NCI-H2227 (cell line): ENCODE results near the gene RMDN3.

Experiments used
- DNase-seq: peaks from one replicate; lab custom pipeline; 2025; ENCODE audit not compliant: unreplicated experiment; lab: John Stamatoyannopoulos, UW

Gene RMDN3

GRCh38 chr15:40750885-40751284 lies 4.2 kb downstream of the RMDN3 start:
- no peak for DNase-seq

- no peak for DNase-seq
Measured at GRCh38 chr15:40749151-40749630, 5.9 kb downstream of the RMDN3 start.

GRCh38 chr15:40747685-40748631 lies 7.1 kb downstream of the RMDN3 start:
- no peak for DNase-seq

GRCh38 chr15:40746916-40747418 lies 8.1 kb downstream of the RMDN3 start:
- no peak for DNase-seq

- DNase-seq: no peak
Measured at GRCh38 chr15:40744815-40745152, 10.3 kb downstream of the RMDN3 start.

GRCh38 chr15:40743921-40744814 lies 10.9 kb downstream of the RMDN3 start:
- DNase-seq: no peak

- DNase-seq: no peak
Measured at GRCh38 chr15:40743485-40743901, 11.6 kb downstream of the RMDN3 start.

- DNase-seq: no peak
Measured at GRCh38 chr15:40739854-40740253, 15.2 kb downstream of the RMDN3 start.

- DNase-seq: no peak
Measured at GRCh38 chr15:40739047-40739446, 16.0 kb downstream of the RMDN3 start.

- DNase-seq: no peak
Measured at GRCh38 chr15:40737048-40737447, 18.0 kb downstream of the RMDN3 start.

- no peak for DNase-seq
Measured at GRCh38 chr15:40736575-40736974, 18.5 kb downstream of the RMDN3 start.

GRCh38 chr15:40731034-40731433 lies 24.0 kb downstream of the RMDN3 start:
- DNase-seq: peak; percentile 4

GRCh38 chr15:40723919-40724318 lies 31.1 kb downstream of the RMDN3 start:
- no peak for DNase-seq

GRCh38 chr15:40722934-40723333 lies 32.1 kb downstream of the RMDN3 start:
- DNase-seq: no peak

GRCh38 chr15:40722354-40722753 lies 32.7 kb downstream of the RMDN3 start:
- DNase-seq: no peak

GRCh38 chr15:40721701-40722100 lies 33.4 kb downstream of the RMDN3 start:
- no peak for DNase-seq

- DNase-seq: no peak
Measured at GRCh38 chr15:40716165-40716564, 38.9 kb downstream of the RMDN3 start.

- DNase-seq: no peak
Measured at GRCh38 chr15:40714144-40714543, 40.9 kb downstream of the RMDN3 start.

GRCh38 chr15:40706121-40706520 lies 48.9 kb downstream of the RMDN3 start:
- no peak for DNase-seq

- DNase-seq: no peak
Measured at GRCh38 chr15:40702077-40702476, 53.0 kb downstream of the RMDN3 start.

GRCh38 chr15:40697916-40698315 lies 57.1 kb downstream of the RMDN3 start:
- DNase-seq: no peak

GRCh38 chr15:40696228-40696627 lies 58.8 kb downstream of the RMDN3 start:
- no peak for DNase-seq
